ENCODE data around the gene GPC6.

Gene GPC6

DNA sequence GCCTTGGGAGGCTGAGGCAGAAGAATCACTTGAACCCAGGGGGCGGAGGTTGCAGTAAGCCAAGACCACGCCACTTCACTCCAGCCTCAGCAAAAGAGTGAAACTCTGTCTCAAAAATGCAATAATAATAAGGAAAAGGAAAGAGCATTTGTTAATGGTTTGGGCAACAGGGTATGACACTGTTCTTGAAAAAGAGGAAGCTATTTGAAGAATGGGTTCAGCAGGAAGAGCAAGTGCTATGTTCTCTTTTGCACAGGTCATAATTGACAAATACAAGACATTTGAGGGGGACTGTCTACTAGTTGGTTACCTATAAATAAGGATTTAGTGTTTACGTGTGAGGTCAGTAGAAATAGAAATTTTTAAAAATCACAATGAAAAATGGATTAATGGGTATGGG lies 1034.6 kb downstream of the GPC6 start:
- no peaks in the 10 kb centered on the region for H3K9me2 ChIP-seq (ENCODE audit: low read depth, low read length)
- H3K4me2 ChIP-seq (ENCODE audit: low read length), result no peak overlapping the region
- TF ChIP-seq, protein P1, sequence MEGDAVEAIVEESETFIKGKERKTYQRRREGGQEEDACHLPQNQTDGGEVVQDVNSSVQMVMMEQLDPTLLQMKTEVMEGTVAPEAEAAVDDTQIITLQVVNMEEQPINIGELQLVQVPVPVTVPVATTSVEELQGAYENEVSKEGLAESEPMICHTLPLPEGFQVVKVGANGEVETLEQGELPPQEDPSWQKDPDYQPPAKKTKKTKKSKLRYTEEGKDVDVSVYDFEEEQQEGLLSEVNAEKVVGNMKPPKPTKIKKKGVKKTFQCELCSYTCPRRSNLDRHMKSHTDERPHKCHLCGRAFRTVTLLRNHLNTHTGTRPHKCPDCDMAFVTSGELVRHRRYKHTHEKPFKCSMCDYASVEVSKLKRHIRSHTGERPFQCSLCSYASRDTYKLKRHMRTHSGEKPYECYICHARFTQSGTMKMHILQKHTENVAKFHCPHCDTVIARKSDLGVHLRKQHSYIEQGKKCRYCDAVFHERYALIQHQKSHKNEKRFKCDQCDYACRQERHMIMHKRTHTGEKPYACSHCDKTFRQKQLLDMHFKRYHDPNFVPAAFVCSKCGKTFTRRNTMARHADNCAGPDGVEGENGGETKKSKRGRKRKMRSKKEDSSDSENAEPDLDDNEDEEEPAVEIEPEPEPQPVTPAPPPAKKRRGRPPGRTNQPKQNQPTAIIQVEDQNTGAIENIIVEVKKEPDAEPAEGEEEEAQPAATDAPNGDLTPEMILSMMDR (IDR thresholded peaks at IDR 0.05; ENCODE audit: low read length), result no peak
- TF ChIP-seq EZH2 (IDR thresholded peaks at IDR 0.05; ENCODE audit: borderline replicate concordance, low read length), result no peak

DNA sequence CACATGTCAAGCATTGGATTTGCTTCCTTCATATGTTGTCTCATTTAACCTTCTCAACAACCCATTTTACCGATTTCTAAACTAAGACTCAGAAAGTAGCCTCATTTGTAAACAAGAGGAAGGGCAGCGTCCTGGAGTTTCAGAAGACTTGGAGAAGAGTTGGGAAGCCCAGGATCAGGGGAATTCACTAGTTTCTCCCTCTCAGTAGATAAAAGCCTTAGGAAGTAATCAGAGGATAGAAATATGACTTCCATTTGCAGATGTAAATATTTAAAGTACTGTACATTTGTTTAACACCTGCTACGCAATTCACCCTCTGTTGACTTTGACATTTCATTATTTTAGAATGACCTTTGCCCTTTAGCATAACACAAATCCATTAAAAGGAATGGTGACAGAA lies 1036.4 kb downstream of the GPC6 start:
- Histone ChIP-seq H3K4me2 (ENCODE audit: low read length) (no peak overlapping the region), H3K27me3 (ENCODE audit: insufficient read depth, low read length) (no peaks in the 10 kb centered on the region), H3K9me2 (ENCODE audit: low read depth, low read length) (no peaks in the 10 kb centered on the region), H2AFZ (ENCODE audit: low read length) (no peak overlapping the region), H3F3A (ENCODE audit: insufficient read depth, low read length) (no peaks in the 10 kb centered on the region), H3K79me2 (ENCODE audit: insufficient read depth, low read length) (no peaks in the 10 kb centered on the region), H4K20me1 (ENCODE audit: insufficient read depth, low read length) (no peaks in the 10 kb centered on the region), H3K4me1 (ENCODE audit: insufficient read depth, low read length, severe bottlenecking) (no peaks in the 10 kb centered on the region), H3K4me3 (ENCODE audit: low read depth, low read length, poor library complexity, severe bottlenecking) (no peak overlapping the region), H3K27ac (ENCODE audit: low read depth, low read length, poor library complexity, severe bottlenecking) (no peak overlapping the region), H3K9ac (ENCODE audit: low read length) (no peak overlapping the region), H3K9me3 (ENCODE audit: low read length) (no peaks in the 10 kb centered on the region), H3K36me3 (ENCODE audit: insufficient read depth, low read length) (no peaks in the 10 kb centered on the region)
- TF ChIP-seq, protein P1 (IDR thresholded peaks at IDR 0.05; ENCODE audit: low read length), result no peak

More for the DNA sequence above, 1034.6 kb downstream of the GPC6 start:
- no peaks in the 10 kb centered on the region for H3K36me3 ChIP-seq (ENCODE audit: insufficient read depth, low read length)
- H4K20me1 ChIP-seq (ENCODE audit: insufficient read depth, low read length), result no peaks in the 10 kb centered on the region
- no peak overlapping the region for H2AFZ ChIP-seq (ENCODE audit: low read length)
- H3K4me3 ChIP-seq (ENCODE audit: low read depth, low read length, poor library complexity, severe bottlenecking), result no peak overlapping the region
- H3K27ac ChIP-seq (ENCODE audit: low read depth, low read length, poor library complexity, severe bottlenecking), result no peak overlapping the region
- H3F3A ChIP-seq (ENCODE audit: insufficient read depth, low read length), result no peaks in the 10 kb centered on the region
- no peaks in the 10 kb centered on the region for H3K9me3 ChIP-seq (ENCODE audit: low read length)
- H3K27me3 ChIP-seq (ENCODE audit: insufficient read depth, low read length), result no peaks in the 10 kb centered on the region
- H3K79me2 ChIP-seq (ENCODE audit: insufficient read depth, low read length), result no peaks in the 10 kb centered on the region
- H3K4me1 ChIP-seq (ENCODE audit: insufficient read depth, low read length, severe bottlenecking), result no peaks in the 10 kb centered on the region
- no peak overlapping the region for H3K9ac ChIP-seq (ENCODE audit: low read length)

DNA sequence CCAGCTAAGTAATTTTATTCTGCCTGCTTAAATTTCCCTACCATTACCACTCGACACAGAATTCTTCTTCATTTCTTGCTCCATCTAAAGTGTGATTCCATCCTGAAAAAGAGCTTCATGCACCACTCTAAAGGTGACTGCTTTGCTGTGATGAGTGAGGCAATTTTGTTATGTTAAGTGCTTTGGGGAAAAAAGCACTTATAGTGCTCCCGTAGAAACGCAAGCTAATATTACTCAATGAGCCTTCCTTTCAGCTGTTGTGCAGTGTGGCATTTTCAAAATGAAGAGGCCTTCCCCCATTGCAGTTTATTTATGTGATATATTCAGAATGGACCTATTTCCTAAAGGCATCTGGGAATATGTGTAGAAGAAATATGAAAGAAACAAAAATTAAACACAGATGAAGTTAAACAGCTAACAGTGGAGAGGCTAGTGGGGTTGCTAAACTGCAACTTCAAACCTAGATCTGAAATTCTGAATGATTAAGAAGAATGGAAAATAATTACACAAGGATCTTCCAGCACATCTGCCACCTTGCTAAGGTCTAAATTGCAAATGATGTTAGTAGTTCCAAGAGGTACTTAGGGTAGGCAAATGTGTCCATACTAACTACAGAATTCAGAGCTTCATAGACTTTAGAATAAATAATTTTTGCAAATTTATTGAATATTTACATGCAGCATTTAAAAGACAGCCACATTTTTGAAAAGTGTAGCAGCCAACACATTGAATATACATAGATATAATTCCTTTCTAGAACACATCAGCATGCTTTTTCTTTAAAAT lies 1041.2 kb downstream of the GPC6 start:
- Histone ChIP-seq H3K36me3 (ENCODE audit: insufficient read depth, low read length) (no peaks in the 10 kb centered on the region), H3K27ac (ENCODE audit: low read depth, low read length, poor library complexity, severe bottlenecking) (no peak overlapping the region), H3K79me2 (ENCODE audit: insufficient read depth, low read length) (no peaks in the 10 kb centered on the region), H3K9ac (ENCODE audit: low read length) (no peak overlapping the region), H3K27me3 (ENCODE audit: insufficient read depth, low read length) (no peaks in the 10 kb centered on the region), H3K4me3 (ENCODE audit: low read depth, low read length, poor library complexity, severe bottlenecking) (no peak overlapping the region), H3F3A (ENCODE audit: insufficient read depth, low read length) (no peaks in the 10 kb centered on the region), H3K9me2 (ENCODE audit: low read depth, low read length) (no peaks in the 10 kb centered on the region), H3K4me2 (ENCODE audit: low read length) (no peak overlapping the region), H2AFZ (ENCODE audit: low read length) (no peak overlapping the region), H3K4me1 (ENCODE audit: insufficient read depth, low read length, severe bottlenecking) (no peaks in the 10 kb centered on the region), H4K20me1 (ENCODE audit: insufficient read depth, low read length) (no peaks in the 10 kb centered on the region), H3K9me3 (ENCODE audit: low read length) (no peaks in the 10 kb centered on the region)
- TF ChIP-seq, protein P1 (IDR thresholded peaks at IDR 0.05; ENCODE audit: low read length), result no peak
- TF ChIP-seq EZH2 (IDR thresholded peaks at IDR 0.05; ENCODE audit: borderline replicate concordance, low read length), result no peak

Measured in OCI-LY1 (cell line).